HCT116 (cell line): Measurements from ENCODE around the gene BRINP2. TPM values are rescaled to one million over a fixed set of nuclear protein-coding genes. Genes with fewer than 3 reads are reported as not detected.

Source experiments
- ATAC-seq: fragments of 200-7000 bp; cut with Tn5 transposase; 2 replicates; pipeline ENCODE4 v1.9.1; 2020; ENCODE audit warnings: mild to moderate bottlenecking, moderate library complexity
- BruUV-seq: library from RNA; stranded (reverse); fragments of 400-500 nt; replicated peaks from 2 replicates; lab custom pipeline; 2021; lab: Mats Ljungman, UMichigan
- CTCF ChIA-PET: fragments of 300-600 bp; sonication (Branson Sonifier 250); formaldehyde crosslinking; loops from one replicate; lab custom pipeline; 2021; ENCODE audit warnings: antibody characterized with exemption; lab: Charles Lee
- POLR2A ChIA-PET: fragments of 300-600, 350-600 bp; sonication (Branson Sonifier 250); formaldehyde crosslinking; loops from one replicate; lab custom pipeline; 2021; ENCODE audit warnings: antibody characterized with exemption; lab: Charles Lee
- RAD21 ChIA-PET, 2 experiments: fragments of 300-600 bp; sonication (Branson Sonifier 250); formaldehyde crosslinking; loops; one replicate each; lab custom pipeline; 2023; ENCODE audit warnings: low total read pairs in 2 of 2; ENCODE audit not compliant: uncharacterized antibody in 2 of 2, unreplicated experiment in 2 of 2, low non-redundant PET in 1 of 2; lab: Charles Lee
- DNase-seq: peaks from one replicate; pipeline ENCODE4 v3.0.0-alpha.2; 2010; ENCODE audit warnings: low read depth, low spot score
- H2AFZ ChIP-seq: fragments of 200-600 bp; shearing (Covaris generic), sonication (generic); 2 replicates; pipeline ENCODE4 v1.6.1; 2017; ENCODE audit warnings: low read depth, mixed run types, mixed read lengths, antibody characterized with exemption, low read length; ENCODE audit not compliant: poor library complexity, severe bottlenecking
- H3K27ac ChIP-seq: 2 replicates; pipeline ENCODE4 v1.5.1; 2012; ENCODE audit warnings: low read depth, low read length
- H3K27me3 ChIP-seq: fragments of 200-600 bp; sonication (generic); 2 replicates; pipeline ENCODE4 v1.6.1; 2016; ENCODE audit warnings: mixed run types, low read length, mixed read lengths; ENCODE audit not compliant: insufficient read depth
- H3K36me3 ChIP-seq, 2 experiments: fragments of 200-500 bp in 1 of 2; fragments of 200-600 bp in 1 of 2; sonication (Bioruptor generic) in 1 of 2; sonication (generic) in 1 of 2; 2 replicates each; pipeline versions ENCODE4 v1.5.1 to v1.6.1; 2014 to 2016; ENCODE audit warnings: low read length in 2 of 2, inconsistent platforms in 1 of 2, mixed read lengths in 1 of 2, mixed run types in 1 of 2; ENCODE audit not compliant: insufficient read depth in 2 of 2, control insufficient read depth in 1 of 2
- H3K4me1 ChIP-seq, 2 experiments: fragments of 200-600 bp in 1 of 2; sonication (generic) in 1 of 2; 2 replicates each; pipeline versions ENCODE4 v1.5.1 to v1.6.1; 2012 to 2017; ENCODE audit warnings: low read length in 2 of 2, inconsistent platforms in 1 of 2, mild to moderate bottlenecking in 1 of 2, mixed read lengths in 1 of 2, mixed run types in 1 of 2, moderate library complexity in 1 of 2; ENCODE audit not compliant: insufficient read depth in 2 of 2, control insufficient read depth in 1 of 2
- H3K4me2 ChIP-seq: fragments of 200-600 bp; sonication (generic); 2 replicates; pipeline ENCODE4 v1.6.1; 2017; ENCODE audit warnings: mixed run types, low read length, mixed read lengths
- H3K4me3 ChIP-seq, 2 experiments: fragments of 200-600 bp in 1 of 2; sonication (generic) in 1 of 2; replicated peaks in 1 of 2; 2 replicates each; pipeline ENCODE4 v1.5.1; 2011 to 2016; ENCODE audit warnings: low read length in 2 of 2, control low read depth in 1 of 2, low read depth in 1 of 2, mild to moderate bottlenecking in 1 of 2, mixed read lengths in 1 of 2, mixed run types in 1 of 2
- H3K79me2 ChIP-seq: fragments of 200-600 bp; sonication (generic); 2 replicates; pipeline ENCODE4 v1.6.1; 2017; ENCODE audit warnings: mild to moderate bottlenecking, mixed run types, low read length, moderate library complexity, mixed read lengths; ENCODE audit not compliant: insufficient read depth
- H3K9ac ChIP-seq: fragments of 200-600 bp; sonication (generic); 2 replicates; pipeline ENCODE4 v1.6.1; 2016; ENCODE audit warnings: low read length, mixed read lengths
- H3K9me2 ChIP-seq: fragments of 200-600 bp; sonication (generic), shearing (Covaris generic); 2 replicates; pipeline ENCODE4 v1.6.1; 2017; ENCODE audit warnings: mixed run types, mild to moderate bottlenecking, moderate library complexity; ENCODE audit not compliant: insufficient read depth
- H3K9me3 ChIP-seq, 2 experiments: fragments of 200-500 bp in 1 of 2; fragments of 200-600 bp in 1 of 2; sonication (Bioruptor generic) in 1 of 2; sonication (generic) in 1 of 2; 2 replicates each; pipeline ENCODE4 v1.6.1; 2014 to 2017; ENCODE audit warnings: low read length in 2 of 2, mixed read lengths in 2 of 2, inconsistent platforms in 1 of 2, low read depth in 1 of 2, mild to moderate bottlenecking in 1 of 2, mixed run types in 1 of 2, moderate library complexity in 1 of 2; ENCODE audit not compliant: control insufficient read depth in 1 of 2, insufficient read depth in 1 of 2
- H4K20me1 ChIP-seq: fragments of 200-600 bp; sonication (generic), shearing (Covaris generic); 2 replicates; pipeline ENCODE4 v1.6.1; 2017; ENCODE audit warnings: mixed run types, mild to moderate bottlenecking, moderate library complexity; ENCODE audit not compliant: insufficient read depth
- CBX3 ChIP-seq: IDR thresholded peaks from 2 replicates; pipeline ENCODE4 v1.6.1; 2012; ENCODE audit warnings: low read depth
- CEBPB ChIP-seq: IDR thresholded peaks from 2 replicates; pipeline ENCODE4 v1.6.1; 2012; ENCODE audit warnings: low read depth
- EGR1 ChIP-seq: IDR thresholded peaks from 2 replicates; pipeline ENCODE4 v1.6.1; 2012; ENCODE audit warnings: low read depth
- ELF1 ChIP-seq: IDR thresholded peaks from 2 replicates; pipeline ENCODE4 v1.6.1; 2012; ENCODE audit warnings: low read depth, borderline replicate concordance
- EZH2 ChIP-seq: fragments of 200-600 bp; sonication (generic); IDR thresholded peaks from 2 replicates; pipeline ENCODE4 v1.6.1; 2017; ENCODE audit warnings: antibody characterized with exemption, mixed run types
- EZH2phosphoT487 ChIP-seq: fragments of 200-600 bp; IDR thresholded peaks from 2 replicates; pipeline ENCODE4 v1.6.1; 2018; ENCODE audit warnings: antibody characterized with exemption, borderline replicate concordance
- FOSL1 ChIP-seq: IDR thresholded peaks from 2 replicates; pipeline ENCODE4 v1.6.1; 2012; ENCODE audit warnings: low read depth
- POLR2A ChIP-seq: IDR thresholded peaks from 2 replicates; pipeline ENCODE4 v1.7.0; 2011; ENCODE audit warnings: borderline replicate concordance; ENCODE audit not compliant: insufficient read depth, insufficient read length; ENCODE audit errors: extremely low read depth
- POLR2AphosphoS5 ChIP-seq: IDR thresholded peaks from 2 replicates; pipeline ENCODE4 v1.6.1; 2011; ENCODE audit warnings: mild to moderate bottlenecking, low read depth, low read length, moderate library complexity
- RAD21 ChIP-seq: IDR thresholded peaks from 2 replicates; pipeline ENCODE4 v1.6.1; 2012; ENCODE audit warnings: low read depth, mild to moderate bottlenecking
- SIN3A ChIP-seq: IDR thresholded peaks from 2 replicates; pipeline ENCODE4 v1.6.1; 2012; ENCODE audit warnings: low read depth
- SP1 ChIP-seq: IDR thresholded peaks from 2 replicates; pipeline ENCODE4 v1.6.1; 2012; ENCODE audit warnings: low read depth
- TCF7L2 ChIP-seq: IDR thresholded peaks from 2 replicates; pipeline ENCODE4 v1.7.0; 2011; ENCODE audit warnings: borderline replicate concordance, inconsistent platforms; ENCODE audit not compliant: insufficient read depth, insufficient read length; ENCODE audit errors: extremely low read depth
- YY1 ChIP-seq: IDR thresholded peaks from 2 replicates; pipeline ENCODE4 v1.6.1; 2011; ENCODE audit warnings: low read length, low read depth, moderate library complexity, mild to moderate bottlenecking; ENCODE audit not compliant: insufficient replicate concordance; ENCODE audit errors: extremely low read depth
- ZBTB33 ChIP-seq: IDR thresholded peaks from 2 replicates; pipeline ENCODE4 v1.6.1; 2011; ENCODE audit warnings: mild to moderate bottlenecking, low read length, moderate library complexity; ENCODE audit not compliant: insufficient replicate concordance; ENCODE audit errors: extremely low read depth
- ZFX ChIP-seq: fragments of 450-650 bp; IDR thresholded peaks from 2 replicates; pipeline ENCODE4 v1.6.1; 2017
- ZNF274 ChIP-seq: fragments of 200-500 bp; sonication (Bioruptor generic); IDR thresholded peaks from 2 replicates; pipeline ENCODE4 v1.6.1; 2014; ENCODE audit warnings: mild to moderate bottlenecking, low read depth, low read length, inconsistent platforms
- intact Hi-C: fragments of 100-400 bp; cut with micrococcal nuclease; formaldehyde crosslinking; loops from 2 replicates; pipeline ENCODE4 v1.10.0; 2022
- total RNA-seq: library from RNA; stranded (reverse); gene quantifications from one replicate; pipeline ENCODE4 v1.2.1, GENCODE V29; 2021; ENCODE audit not compliant: unreplicated experiment
- TF ChIP-seq, protein P1 (sequence below): IDR thresholded peaks from 2 replicates; pipeline ENCODE4 v1.6.1; 2012

Gene BRINP2
- total RNA-seq, 1 experiment from 2014 or later: not detected

- Histone ChIP-seq H2AFZ (no peak overlapping the region), H3K27me3 (no peaks in the 10 kb centered on the region), H3K9me2 (no peaks in the 10 kb centered on the region), H3K27ac (no peak overlapping the region), H3K4me2 (no peak overlapping the region), H3K9ac (no peak overlapping the region), H3K4me3 (no peak overlapping the region), H3K79me2 (no peaks in the 10 kb centered on the region), H3K9me3 (no peaks in the 10 kb centered on the region), H3K36me3 (no peaks in the 10 kb centered on the region), H3K4me1 (no peaks in the 10 kb centered on the region), H4K20me1 (no peaks in the 10 kb centered on the region)
- RAD21 ChIA-PET: no interaction called here
- DNase-seq (no peak), ATAC-seq (no peak)
- TF ChIP-seq ELF1: no peak
- no peak for TF ChIP-seq TCF7L2
- no peak for TF ChIP-seq EZH2phosphoT487
- no peak for TF ChIP-seq POLR2A
- TF ChIP-seq EZH2: no peak
- TF ChIP-seq YY1: no peak
- TF ChIP-seq ZFX: no peak
- no peak for TF ChIP-seq RAD21
- TF ChIP-seq ZBTB33: no peak
- TF ChIP-seq POLR2AphosphoS5: no peak
- TF ChIP-seq FOSL1: no peak
- no peak for TF ChIP-seq EGR1
- no peak for TF ChIP-seq CBX3
- no peak for TF ChIP-seq SP1
- TF ChIP-seq SIN3A: no peak
- TF ChIP-seq ZNF274: no peak
- TF ChIP-seq CEBPB: no peak
- TF ChIP-seq, protein P1, sequence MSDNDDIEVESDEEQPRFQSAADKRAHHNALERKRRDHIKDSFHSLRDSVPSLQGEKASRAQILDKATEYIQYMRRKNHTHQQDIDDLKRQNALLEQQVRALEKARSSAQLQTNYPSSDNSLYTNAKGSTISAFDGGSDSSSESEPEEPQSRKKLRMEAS: no peak
- intact Hi-C loops: no loop called here
- BruUV-seq: no TSS peak
- CTCF ChIA-PET: no interaction called here
- POLR2A ChIA-PET: no interaction called here
These were observed 76.2 kb downstream of the BRINP2 start for GRCh38 chr1:177246710-177247580.
